ENCODE results near the gene MPC1L.
"Not testable (repeated sequence)": the region's sequence is repeated elsewhere in the genome, so short reads cannot be mapped to it uniquely, and the experiment has no call there.

GRCh38 chrX:40589616-40590321 lies 33.5 kb upstream of the MPC1L start:
- TF ChIP-seq POLR2A, CTCF (IDR thresholded peaks at IDR 0.05): not testable (repeated sequence)
